Endothelial cell of umbilical vein (primary cell): Measurements from ENCODE around the gene HTR6.

Source experiments
- CTCF ChIP-seq, 2 donors: IDR thresholded peaks; 1 replicate in 1 of 2; 2 replicates in 1 of 2; pipeline ENCODE4 v1.5.1; 2011; ENCODE audit warnings: low read length in 2 of 2, mild to moderate bottlenecking in 2 of 2, moderate library complexity in 2 of 2, control low read depth in 1 of 2, inconsistent platforms in 1 of 2, low read depth in 1 of 2; ENCODE audit not compliant: insufficient read depth in 1 of 2; ENCODE audit errors: extremely low read depth in 1 of 2
- EZH2 ChIP-seq: IDR thresholded peaks from 2 replicates; pipeline ENCODE4 v1.6.1; 2012; ENCODE audit warnings: borderline replicate concordance, low read depth, mild to moderate bottlenecking, moderate library complexity, low read length, inconsistent platforms; ENCODE audit not compliant: severe bottlenecking
- POLR2AphosphoS5 ChIP-seq: IDR thresholded peaks from 2 replicates; pipeline ENCODE4 v1.6.1; 2012; ENCODE audit warnings: low read depth, mild to moderate bottlenecking, control low read depth, low read length, moderate library complexity; ENCODE audit not compliant: insufficient read depth

GRCh38 chr1:19621274-19621950 is 43.3 kb upstream of the HTR6 start:
- TF ChIP-seq CTCF (IDR thresholded peaks at IDR 0.05; ENCODE audit: extremely low read depth in 1 of 2, insufficient read depth in 1 of 2, low read depth in 1 of 2, low read length in 2 of 2): no peak
- no peak for TF ChIP-seq POLR2AphosphoS5
- TF ChIP-seq EZH2: no peak
